ENCODE data around the gene NOL9.
"Not testable (repeated sequence)": the region's sequence is repeated elsewhere in the genome, so short reads cannot be mapped to it uniquely, and the experiment has no call there.

Gene NOL9

DNA sequence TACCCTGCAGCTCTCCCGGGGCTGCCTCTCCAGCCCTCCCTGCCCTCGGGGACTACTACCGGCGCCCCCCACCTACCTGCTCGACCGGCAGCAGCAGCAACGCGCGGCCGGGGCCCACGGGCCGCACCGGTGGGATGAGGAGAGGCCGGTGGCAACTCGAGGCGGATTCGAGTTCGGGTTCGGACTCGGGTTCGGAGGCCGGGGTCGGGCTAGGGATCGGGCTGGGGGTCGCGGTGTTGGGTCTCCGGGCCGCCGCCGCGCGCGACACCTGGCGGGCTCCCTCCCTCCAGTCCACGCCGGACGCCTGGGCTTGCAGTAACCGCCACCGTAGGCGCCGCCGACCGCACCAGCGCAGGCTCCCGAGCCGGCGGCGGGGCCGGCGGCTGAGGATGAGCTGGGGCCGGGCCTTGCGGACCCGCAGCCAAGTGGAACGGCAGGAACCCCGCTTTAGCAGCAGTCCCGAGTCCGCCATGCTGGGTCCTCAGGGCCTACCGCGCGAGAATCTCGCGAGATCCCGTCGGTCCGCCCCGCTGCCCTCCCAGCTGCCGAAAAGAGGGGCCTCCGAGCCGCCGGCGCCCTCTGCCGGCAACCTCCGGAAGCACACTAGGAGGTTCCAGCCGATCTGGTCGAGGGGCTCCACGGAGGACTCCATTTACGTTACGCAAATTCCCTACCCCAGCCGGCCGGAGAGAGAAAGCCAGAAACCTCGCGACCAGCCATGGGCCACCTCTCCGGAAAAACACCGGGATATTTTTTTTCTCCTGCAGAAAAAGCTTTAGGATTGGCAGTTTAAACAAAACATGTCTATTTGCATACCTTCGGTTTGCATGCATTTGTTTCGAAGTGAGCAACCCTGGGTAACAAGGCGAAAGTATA is at the start of gene NOL9:
Gene NOL9 (minus strand): TSS at position 483 of the 876 bp plus-strand sequence. CDS start 11 bp downstream, at position 472.
- peak; percentile 92 for DNase-seq

DNA sequence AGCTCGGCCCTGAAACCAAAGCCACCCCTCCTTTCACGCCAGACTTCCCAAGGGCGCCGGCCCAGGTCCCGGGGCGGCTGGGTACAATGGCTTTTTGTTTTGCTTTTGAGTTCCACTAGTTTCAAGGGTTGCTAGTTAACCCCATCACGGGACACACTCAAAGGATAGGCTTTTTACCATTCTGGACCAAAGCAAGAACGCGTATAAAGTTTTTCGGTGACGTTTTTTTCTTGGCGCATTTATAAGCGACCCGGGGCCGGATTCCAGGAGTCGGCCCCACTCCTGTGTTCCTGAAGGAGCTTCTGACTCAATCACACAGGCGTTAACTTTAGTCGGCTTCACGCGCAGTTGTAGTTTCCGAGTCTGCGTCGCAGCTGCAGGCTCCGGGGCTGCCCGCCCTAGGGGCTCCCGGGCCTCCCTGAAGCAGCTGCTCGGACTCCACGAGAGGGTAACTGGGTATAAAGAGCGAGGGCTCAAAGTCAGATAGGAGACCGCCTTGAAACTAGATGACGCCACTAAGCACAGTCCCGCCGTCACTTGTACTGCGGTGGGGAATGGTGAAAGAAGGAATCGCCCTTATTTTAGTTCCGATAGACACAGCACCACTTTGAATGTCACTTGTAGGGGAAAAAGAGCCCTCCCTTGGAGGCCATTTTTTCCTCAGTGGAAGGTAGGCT is 49.1 kb upstream of the NOL9 start:
- DNase-seq, result peak; percentile 42

DNA sequence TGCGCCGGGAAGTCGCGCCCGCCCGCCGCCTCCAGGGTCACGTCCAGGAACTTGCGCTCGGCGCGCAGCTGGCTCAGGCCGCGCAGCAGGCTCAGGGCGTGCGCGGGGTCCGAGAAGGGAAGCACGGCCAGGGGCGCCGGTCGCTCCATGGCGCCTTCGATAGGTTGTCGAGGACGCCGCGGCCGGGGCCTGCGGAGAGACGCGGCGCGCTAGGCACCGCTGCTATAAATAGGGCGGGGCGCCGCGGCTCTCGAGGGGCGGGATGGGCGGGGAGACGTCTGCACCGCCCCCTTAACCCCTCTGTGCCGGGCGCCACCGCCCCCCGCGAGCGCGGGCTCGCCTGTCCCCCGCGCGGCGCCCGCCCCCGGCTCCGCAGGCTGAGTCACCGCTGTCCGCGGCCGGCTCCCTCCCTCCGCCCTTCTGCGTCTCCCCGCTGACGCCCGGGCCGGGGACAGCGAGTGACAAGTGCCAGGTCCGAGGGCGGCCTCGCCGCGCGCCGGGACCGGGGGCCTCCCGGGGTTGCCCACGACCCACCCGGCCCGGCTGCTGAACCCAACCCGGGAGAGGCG is 48.4 kb upstream of the NOL9 start, which contains the start of gene KLHL21:
Gene KLHL21 (minus strand): TSS at position 201 of the 569 bp plus-strand sequence. CDS start 52 bp downstream, at position 149.
- DNase-seq, result peak; percentile 82

GRCh38 chr1:6601923-6602668 is 47.8 kb upstream of the NOL9 start:
- DNase-seq, result no peak

DNA sequence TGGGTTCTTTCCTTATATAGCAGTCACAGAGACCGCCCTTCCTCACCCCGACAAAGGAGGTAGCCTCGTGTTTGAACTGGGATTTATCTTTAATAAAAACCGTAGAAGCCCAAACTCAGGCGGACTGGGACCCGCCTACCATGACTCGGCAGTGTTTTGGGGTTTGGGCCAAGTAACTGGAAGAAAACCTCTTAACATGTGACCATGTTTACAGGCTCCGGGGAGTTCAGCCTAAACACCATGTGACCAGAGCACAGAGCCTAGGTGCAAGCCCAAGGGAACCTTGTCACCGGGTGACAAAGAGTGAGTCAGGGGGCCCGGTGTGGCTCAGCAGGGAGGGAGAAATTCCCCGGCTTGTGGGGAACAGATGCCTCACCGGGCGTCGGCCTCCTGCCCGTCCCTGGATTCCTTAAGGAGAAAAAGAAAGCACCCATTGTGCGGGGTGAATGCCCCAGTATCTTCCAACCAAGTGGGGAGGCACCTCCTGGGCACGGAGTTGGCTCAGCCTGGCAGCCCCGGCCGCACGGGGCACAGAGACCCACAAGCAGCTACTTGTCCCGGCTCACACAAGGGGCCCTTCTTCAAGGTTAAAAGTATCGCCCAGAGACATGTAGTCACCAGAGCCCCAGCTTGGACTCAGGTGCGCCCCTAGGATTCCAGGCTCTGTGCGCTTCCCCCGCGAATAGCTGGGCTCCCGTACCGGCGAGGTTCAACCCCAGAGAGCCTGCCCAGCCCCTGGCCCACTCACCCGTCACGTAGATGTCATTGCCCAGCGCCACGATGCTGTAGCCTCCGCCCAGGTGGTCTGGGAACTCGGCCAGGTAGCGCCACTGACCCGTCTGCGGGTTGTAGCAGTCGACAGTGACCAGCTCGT is 47.0 kb upstream of the NOL9 start:
- peak; percentile 67 for DNase-seq

GRCh38 chr1:6600410-6601048 is 46.2 kb upstream of the NOL9 start:
- no peak for DNase-seq

GRCh38 chr1:6599991-6600390 is 45.7 kb upstream of the NOL9 start:
- not testable (repeated sequence) for DNase-seq

- DNase-seq, result peak; percentile 43
Measured at GRCh38 chr1:6599141-6599975, 45.0 kb upstream of the NOL9 start.

DNA sequence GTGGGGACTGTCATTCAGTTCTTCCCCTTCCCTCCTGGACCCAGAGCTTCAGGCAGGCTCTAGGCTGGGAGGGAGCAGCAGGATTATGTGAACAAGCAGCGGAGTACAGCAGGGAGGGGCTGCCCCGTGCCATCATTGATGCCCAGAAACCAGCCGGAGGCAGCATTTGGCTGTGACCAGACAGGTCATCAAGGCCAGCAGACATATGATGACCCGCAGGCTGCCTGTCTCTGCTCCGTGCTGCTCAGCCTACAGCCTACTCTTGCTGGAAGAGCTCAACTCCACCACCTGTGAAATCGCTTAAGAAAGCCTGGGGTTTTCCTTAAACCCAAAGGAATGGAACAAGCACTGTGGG is 43.4 kb upstream of the NOL9 start:
- DNase-seq, result no peak

- no peak for DNase-seq
Measured at GRCh38 chr1:6596886-6597776, 42.8 kb upstream of the NOL9 start.

GRCh38 chr1:6596351-6596750 is 42.0 kb upstream of the NOL9 start:
- DNase-seq, result no peak

GRCh38 chr1:6594977-6595740 is 40.8 kb upstream of the NOL9 start:
- no peak for DNase-seq

DNA sequence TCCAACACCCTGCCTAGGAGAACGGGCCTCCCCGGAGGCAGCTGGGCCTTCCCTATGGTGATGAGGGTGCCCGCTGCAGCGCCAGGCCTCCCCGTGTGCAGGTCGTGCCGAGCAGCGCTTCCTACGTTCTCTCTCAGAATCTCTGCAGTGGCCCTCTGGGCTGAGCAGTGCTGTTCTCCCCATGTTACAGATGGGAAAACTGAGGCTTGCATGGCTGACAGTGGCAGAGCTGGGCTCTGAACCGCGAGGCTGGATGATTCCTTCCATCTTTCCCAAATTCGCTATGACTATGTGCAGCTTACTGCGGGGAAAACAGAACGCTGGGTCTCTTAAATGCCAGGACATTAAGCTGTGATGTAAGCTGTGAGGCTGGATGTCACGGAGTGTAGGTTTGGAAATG is 39.5 kb upstream of the NOL9 start:
- DNase-seq, result no peak

DNA sequence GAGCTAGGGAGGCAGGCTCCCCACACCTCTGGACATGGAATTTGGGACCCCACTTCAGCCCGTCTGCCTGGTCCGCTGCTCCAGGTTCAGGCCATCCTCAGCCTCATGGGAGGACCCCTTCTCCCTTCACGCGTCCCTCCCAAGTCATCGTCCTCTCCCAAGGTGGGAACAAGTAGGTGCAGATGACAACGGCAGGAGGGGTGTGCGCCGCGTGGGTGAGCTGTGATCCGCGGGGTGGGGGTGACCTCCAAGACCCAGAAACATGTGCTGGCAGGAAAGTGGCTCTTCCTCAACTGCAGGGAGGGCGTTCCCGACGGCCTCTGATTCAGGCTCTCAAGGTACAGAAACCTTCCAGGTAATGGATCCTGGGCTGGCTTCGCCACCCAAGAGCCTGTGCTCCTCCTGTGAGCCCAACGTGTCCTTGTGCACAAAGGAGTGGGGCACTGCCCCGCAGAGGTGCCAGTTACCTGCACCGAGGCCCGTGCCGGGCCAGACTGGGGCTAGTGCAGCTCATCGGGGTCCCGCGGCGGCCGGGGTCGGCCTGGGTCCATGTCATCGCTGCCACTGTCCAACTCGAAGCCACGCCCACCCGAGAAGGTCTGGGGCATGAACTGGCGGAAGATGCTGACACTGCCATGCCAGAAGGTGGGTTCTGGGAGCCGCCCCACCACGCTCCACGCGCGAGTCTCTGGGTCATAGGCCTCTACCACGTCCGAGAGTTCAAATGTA is 38.7 kb upstream of the NOL9 start:
- no peak for DNase-seq

- DNase-seq, result no peak
Measured at GRCh38 chr1:6592441-6592840, 38.1 kb upstream of the NOL9 start.

DNA sequence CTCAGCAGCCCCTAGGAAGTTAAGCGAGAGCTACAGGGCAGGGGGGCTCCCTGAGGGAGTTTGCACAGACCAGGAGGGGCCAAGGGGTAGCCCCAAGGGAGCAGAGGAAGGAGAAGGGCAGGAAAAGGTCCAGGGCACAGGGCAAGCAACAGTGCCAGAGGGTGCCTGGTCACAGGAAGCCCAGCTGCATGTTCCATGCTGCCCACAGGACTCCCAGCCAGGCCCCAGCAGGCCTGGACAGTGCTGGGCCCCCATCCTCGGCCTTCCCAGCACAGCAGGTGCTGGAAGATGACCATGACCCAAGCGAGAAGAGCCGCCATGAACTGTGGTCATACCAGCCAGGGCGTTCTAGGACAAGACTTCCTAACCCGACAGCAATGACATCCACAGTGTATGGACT is 37.3 kb upstream of the NOL9 start:
- no peak for DNase-seq

GRCh38 chr1:6591222-6591621 is 36.9 kb upstream of the NOL9 start:
- DNase-seq, result no peak

DNA sequence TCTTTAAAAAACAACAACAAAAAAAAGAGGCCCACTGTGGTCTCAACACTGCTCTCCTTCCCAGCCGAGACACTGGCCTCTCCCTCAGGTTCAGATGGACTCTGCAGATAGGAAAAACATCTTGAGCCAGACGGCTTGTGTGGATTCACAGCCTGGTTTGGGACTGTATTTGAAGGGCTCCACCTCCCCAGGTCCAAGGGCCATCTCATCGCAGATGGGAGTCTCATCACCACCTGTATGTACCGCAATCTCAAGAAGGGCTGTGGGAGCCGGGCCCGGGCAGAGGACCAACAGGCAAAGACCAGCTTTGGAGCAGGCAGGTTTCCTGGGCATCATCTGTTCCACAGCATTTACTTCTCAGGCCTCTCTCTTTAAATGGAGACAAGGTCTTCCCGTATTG is 35.7 kb upstream of the NOL9 start:
- no peak for DNase-seq

Data from activated CD4-positive, alpha-beta T cell treated with anti-CD3 and anti-CD28 coated beads for 1 hour (primary cell).